CD14-positive monocyte (primary cell): ENCODE results near the gene CBY1. TPM values are rescaled to one million over a fixed set of nuclear protein-coding genes. Genes with fewer than 3 reads are reported as not detected.

Experiments used
- DNase-seq, 3 donors: peaks; one replicate each; pipeline ENCODE4 v3.0.0-alpha.2; 2011 to 2022
- H2AFZ ChIP-seq: 2 replicates; pipeline ENCODE4 v1.6.0; 2012; ENCODE audit warnings: mild to moderate bottlenecking, low read depth, low read length, inconsistent platforms; ENCODE audit not compliant: insufficient read depth, poor library complexity, severe bottlenecking
- H3K27ac ChIP-seq, 2 donors: 1 replicate in 1 of 2; 2 replicates in 1 of 2; pipeline ENCODE4 v1.5.1; 2012 to 2013; ENCODE audit warnings: low read length in 2 of 2, control low read depth in 1 of 2, inconsistent platforms in 1 of 2, low read depth in 1 of 2, mild to moderate bottlenecking in 1 of 2
- H3K27me3 ChIP-seq, 2 donors: one replicate each; pipeline versions ENCODE4 v1.6.0 to v1.6.1; 2011 to 2013; ENCODE audit warnings: low read length in 2 of 2; ENCODE audit not compliant: control insufficient read depth in 2 of 2, insufficient read depth in 2 of 2
- H3K36me3 ChIP-seq, 2 donors: replicated peaks in 1 of 2; 1 replicate in 1 of 2; 2 replicates in 1 of 2; pipeline versions ENCODE4 v1.5.1 to v1.6.1; 2012 to 2013; ENCODE audit warnings: low read length in 2 of 2, control low read depth in 1 of 2, inconsistent platforms in 1 of 2, mild to moderate bottlenecking in 1 of 2; ENCODE audit not compliant: insufficient read depth in 2 of 2, control insufficient read depth in 1 of 2
- H3K4me1 ChIP-seq, 2 donors: 1 replicate in 1 of 2; 2 replicates in 1 of 2; pipeline versions ENCODE4 v1.5.1 to v1.6.1; 2012 to 2013; ENCODE audit warnings: low read length in 2 of 2, control low read depth in 1 of 2, inconsistent platforms in 1 of 2, mild to moderate bottlenecking in 1 of 2, moderate library complexity in 1 of 2; ENCODE audit not compliant: insufficient read depth in 2 of 2, control insufficient read depth in 1 of 2
- H3K4me2 ChIP-seq: replicated peaks from 2 replicates; pipeline ENCODE3; 2012; ENCODE audit warnings: low read length, moderate library complexity, mild to moderate bottlenecking; ENCODE audit not compliant: poor library complexity, severe bottlenecking; ENCODE audit errors: extremely low read depth
- H3K4me3 ChIP-seq, 3 experiments: fragments of 200-600 bp in 1 of 3; sonication (generic) in 1 of 3; replicated peaks in 1 of 3; 1 replicate in 2 of 3; 2 replicates in 1 of 3; pipeline ENCODE4 v1.5.1; 2011 to 2013; ENCODE audit warnings: low read length in 3 of 3, mild to moderate bottlenecking in 3 of 3, control low read depth in 2 of 3, low read depth in 2 of 3, inconsistent platforms in 1 of 3, moderate library complexity in 1 of 3
- H3K79me2 ChIP-seq: 2 replicates; pipeline ENCODE4 v1.6.0; 2012; ENCODE audit warnings: mild to moderate bottlenecking, control low read depth, inconsistent platforms, low read length, moderate library complexity; ENCODE audit not compliant: insufficient read depth
- H3K9ac ChIP-seq: 2 replicates; pipeline ENCODE4 v1.6.0; 2017; ENCODE audit warnings: low read length, mild to moderate bottlenecking; ENCODE audit not compliant: insufficient read depth, poor library complexity, severe bottlenecking
- H3K9me3 ChIP-seq, 2 donors: replicated peaks in 1 of 2; 1 replicate in 1 of 2; 2 replicates in 1 of 2; pipeline versions ENCODE4 v1.5.1 to v1.6.1; 2012 to 2013; ENCODE audit warnings: low read length in 2 of 2, control low read depth in 1 of 2; ENCODE audit not compliant: control insufficient read depth in 1 of 2, insufficient read depth in 1 of 2
- H4K20me1 ChIP-seq: 2 replicates; pipeline ENCODE4 v1.6.0; 2012; ENCODE audit warnings: mild to moderate bottlenecking, low read length, control low read depth, moderate library complexity; ENCODE audit not compliant: insufficient read depth
- H3K27ac Mint-ChIP-seq, 7 donors: one replicate each; pipeline ENCODE4 v1.8.0; 2020; ENCODE audit warnings: mild to moderate bottlenecking in 7 of 7, mixed read lengths in 7 of 7, moderate library complexity in 6 of 7, inconsistent platforms in 2 of 7
- H3K27me3 Mint-ChIP-seq, 3 donors: one replicate each; pipeline ENCODE4 v1.8.0; 2021 to 2022; ENCODE audit warnings: low read depth in 3 of 3, mild to moderate bottlenecking in 3 of 3, mixed read lengths in 3 of 3, moderate library complexity in 3 of 3, inconsistent platforms in 1 of 3
- H3K36me3 Mint-ChIP-seq, 2 donors: one replicate each; pipeline ENCODE4 v1.8.0; 2020; ENCODE audit warnings: mixed read lengths in 2 of 2, inconsistent platforms in 1 of 2, mild to moderate bottlenecking in 1 of 2
- H3K4me1 Mint-ChIP-seq: one replicate; pipeline ENCODE4 v1.8.0; 2020; ENCODE audit warnings: mild to moderate bottlenecking, mixed read lengths
- H3K4me3 Mint-ChIP-seq, 2 donors: one replicate each; pipeline ENCODE4 v1.8.0; 2020; ENCODE audit warnings: mild to moderate bottlenecking in 2 of 2, mixed read lengths in 2 of 2, moderate library complexity in 1 of 2
- H3K9me3 Mint-ChIP-seq, 7 donors: one replicate each; pipeline ENCODE4 v1.8.0; 2020 to 2022; ENCODE audit warnings: mixed read lengths in 7 of 7, mild to moderate bottlenecking in 6 of 7, moderate library complexity in 6 of 7, inconsistent platforms in 2 of 7
- WGBS: methylation state at CpG from one replicate; pipeline ENCODE4 v1.1.5; 2013; ENCODE audit warnings: missing lambda C conversion rate; ENCODE audit not compliant: insufficient coverage; 5-methylcytosine and 5-hydroxymethylcytosine counted together
- intact Hi-C, 2 donors: fragments of 100-400 bp; cut with micrococcal nuclease; formaldehyde crosslinking; loops; one replicate each; pipeline versions ENCODE4 v1.15.0 to v1.15.1; 2023
- polyA plus RNA-seq, 3 donors: library from polyadenylated mRNA; depleted of rRNA in 1 of 3; unstranded in 2 of 3; stranded (reverse) in 1 of 3; fragments of 300-500 nt in 2 of 3; fragments of >200 nt in 1 of 3; fragmentation: Illumina TruSeq in 2 of 3; gene quantifications; 1 replicate in 2 of 3; 2 replicates in 1 of 3; pipeline ENCODE4 v1.2.3, GENCODE V29; 2012 to 2021
- TF ChIP-seq, protein P1 (sequence below): fragments of 200-600 bp; IDR thresholded peaks from one replicate; pipeline ENCODE4 v1.8.0; 2022; ENCODE audit warnings: antibody characterized with exemption, mild to moderate bottlenecking

CBY1 gene
- polyA plus RNA-seq, 3 donors, result 1.1 to 4.1 (median 1.7) TPM

DNA sequence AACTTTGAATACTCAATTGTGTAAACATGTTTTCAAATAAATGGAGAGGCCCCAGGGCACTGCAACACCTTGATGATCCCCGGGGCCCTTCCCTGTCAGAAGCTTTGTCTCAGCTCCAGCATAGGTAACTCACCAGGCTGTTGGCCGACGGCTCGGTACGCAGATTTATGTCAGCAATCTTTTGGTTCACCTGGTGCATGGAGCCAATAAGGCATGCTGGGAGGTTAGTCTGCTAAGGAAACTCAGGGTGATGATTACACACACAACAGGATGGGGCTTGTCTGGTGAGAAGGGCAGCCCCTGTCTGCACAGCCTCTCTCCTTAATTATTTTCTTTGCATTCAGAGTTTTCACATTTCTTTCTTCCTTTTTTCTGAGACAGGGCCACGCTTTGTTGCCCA, 11.0 kb upstream of the CBY1 start:
- 100% methylated on average over 1 of the region's 6 CpGs for WGBS
- H3K27ac ChIP-seq, result no peak overlapping the region
- Mint-ChIP-seq H3K4me3 (no peak overlapping the region), H3K4me1 (no peaks in the 10 kb centered on the region), H3K9me3 (peaks cover 0 to 13% (median 0%) of the 10 kb centered on the region in 7 donors), H3K36me3 (no peaks in the 10 kb centered on the region), H3K27me3 (peaks cover 0 to 4% (median 2%) of the 10 kb centered on the region in 3 donors), H3K27ac (no peak overlapping the region)
- no peak overlapping the region for H3K4me2 ChIP-seq
- TF ChIP-seq, protein P1, sequence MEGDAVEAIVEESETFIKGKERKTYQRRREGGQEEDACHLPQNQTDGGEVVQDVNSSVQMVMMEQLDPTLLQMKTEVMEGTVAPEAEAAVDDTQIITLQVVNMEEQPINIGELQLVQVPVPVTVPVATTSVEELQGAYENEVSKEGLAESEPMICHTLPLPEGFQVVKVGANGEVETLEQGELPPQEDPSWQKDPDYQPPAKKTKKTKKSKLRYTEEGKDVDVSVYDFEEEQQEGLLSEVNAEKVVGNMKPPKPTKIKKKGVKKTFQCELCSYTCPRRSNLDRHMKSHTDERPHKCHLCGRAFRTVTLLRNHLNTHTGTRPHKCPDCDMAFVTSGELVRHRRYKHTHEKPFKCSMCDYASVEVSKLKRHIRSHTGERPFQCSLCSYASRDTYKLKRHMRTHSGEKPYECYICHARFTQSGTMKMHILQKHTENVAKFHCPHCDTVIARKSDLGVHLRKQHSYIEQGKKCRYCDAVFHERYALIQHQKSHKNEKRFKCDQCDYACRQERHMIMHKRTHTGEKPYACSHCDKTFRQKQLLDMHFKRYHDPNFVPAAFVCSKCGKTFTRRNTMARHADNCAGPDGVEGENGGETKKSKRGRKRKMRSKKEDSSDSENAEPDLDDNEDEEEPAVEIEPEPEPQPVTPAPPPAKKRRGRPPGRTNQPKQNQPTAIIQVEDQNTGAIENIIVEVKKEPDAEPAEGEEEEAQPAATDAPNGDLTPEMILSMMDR, result no peak
- intact Hi-C loops, result no loop called here
- no peak for DNase-seq
- no peak overlapping the region for H3K4me3 ChIP-seq
- no peaks in the 10 kb centered on the region for H3K36me3 ChIP-seq
- no peaks in the 10 kb centered on the region for H3K27me3 ChIP-seq
- H2AFZ ChIP-seq, result no peak overlapping the region
- no peak overlapping the region for H3K9ac ChIP-seq
- H3K79me2 ChIP-seq, result no peaks in the 10 kb centered on the region
- no peaks in the 10 kb centered on the region for H4K20me1 ChIP-seq
- no peaks in the 10 kb centered on the region for H3K4me1 ChIP-seq
- no peaks in the 10 kb centered on the region for H3K9me3 ChIP-seq

GRCh38 chr22:38649841-38650522, 6.5 kb upstream of the CBY1 start:
- Mint-ChIP-seq H3K4me1 (no peaks in the 10 kb centered on the region), H3K27me3 (peaks cover 0 to 3% (median 0%) of the 10 kb centered on the region in 3 donors), H3K36me3 (no peaks in the 10 kb centered on the region), H3K27ac (no peak overlapping the region), H3K4me3 (no peak overlapping the region), H3K9me3 (peaks cover 0 to 6% (median 0%) of the 10 kb centered on the region in 7 donors)
- H2AFZ ChIP-seq, result no peak overlapping the region
- no peaks in the 10 kb centered on the region for H3K9me3 ChIP-seq
- H3K4me3 ChIP-seq, result no peak overlapping the region
- no peak overlapping the region for H3K27ac ChIP-seq
- H3K27me3 ChIP-seq, result no peaks in the 10 kb centered on the region
- no peak overlapping the region for H3K4me2 ChIP-seq
- H4K20me1 ChIP-seq, result no peaks in the 10 kb centered on the region
- TF ChIP-seq, protein P1, result no peak
- 80% methylated on average over 1 of the region's 5 CpGs for WGBS
- no peak overlapping the region for H3K9ac ChIP-seq
- intact Hi-C loops, result no loop called here
- H3K4me1 ChIP-seq, result no peaks in the 10 kb centered on the region
- no peaks in the 10 kb centered on the region for H3K79me2 ChIP-seq
- H3K36me3 ChIP-seq, result no peaks in the 10 kb centered on the region
- no peak for DNase-seq
